Measurements from ENCODE around the gene NFATC2. TPM values are rescaled to one million over a fixed set of nuclear protein-coding genes. Genes with fewer than 3 reads are reported as not detected.

Gene NFATC2
- total RNA-seq, 1 experiment from 2014 or later, result 0.61 TPM

DNA sequence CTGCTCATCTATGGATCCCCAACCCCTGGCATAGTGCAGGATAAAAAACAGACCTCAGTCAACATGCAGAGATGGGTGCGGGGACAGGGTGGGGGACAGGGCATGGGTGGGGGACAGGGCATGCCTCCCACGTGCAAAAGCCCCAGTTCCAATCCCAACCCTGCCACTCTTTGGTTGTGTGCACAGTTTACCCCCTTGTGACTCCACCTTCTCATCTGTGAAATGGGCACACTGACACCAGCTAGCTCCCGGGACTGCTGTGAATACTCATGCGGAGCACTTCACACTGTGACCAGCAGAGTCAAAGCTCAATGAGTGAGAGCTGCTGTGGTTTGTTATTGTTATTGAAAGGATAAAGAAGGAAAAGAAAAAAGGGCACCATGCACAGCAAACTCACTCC lies 69.3 kb downstream of the NFATC2 start:
- no peak overlapping the region for H4K91ac ChIP-seq (ENCODE audit: insufficient read length, low read depth, low read length)
- H3K4me3 Mint-ChIP-seq, result no peak overlapping the region
- no peak overlapping the region; a peak in 1 of 7 replicates for H3K27ac Mint-ChIP-seq
- peaks cover 3% of the 10 kb centered on the region; the same call in 1 of the 2 replicates for H3K27me3 Mint-ChIP-seq (ENCODE audit: low read depth)
- H3K9me3 Mint-ChIP-seq, result peaks cover 0 to 4% of the 10 kb centered on the region in 2 experiments; a peak in 1 of 5 replicates
- H2BK15ac ChIP-seq (ENCODE audit: low read depth, low read length), result no peak overlapping the region
- H3K18ac ChIP-seq (ENCODE audit: insufficient read length, low read depth, low read length), result no peak overlapping the region
- no peak overlapping the region for H2BK12ac ChIP-seq (ENCODE audit: insufficient read length, low read depth, low read length)
- H4K5ac ChIP-seq (ENCODE audit: insufficient read length, low read depth, low read length), result no peak overlapping the region
- no peaks in the 10 kb centered on the region for H3K79me1 ChIP-seq (ENCODE audit: insufficient read depth, low read depth, low read length, poor library complexity, severe bottlenecking)
- DNase-seq, result no peak
- no peaks in the 10 kb centered on the region for H4K20me1 ChIP-seq (ENCODE audit: control insufficient read depth, insufficient read depth, insufficient read length)
- no CpG with 5 or more reads among the region's 4 CpGs for WGBS (ENCODE audit: extremely low coverage, insufficient read length, low lambda C conversion rate)
- no peaks in the 10 kb centered on the region for H3K27me3 ChIP-seq (ENCODE audit: insufficient read depth, low read length)
- H3K23ac ChIP-seq (ENCODE audit: insufficient read length, low read depth, low read length), result no peak overlapping the region
- H3K14ac ChIP-seq (ENCODE audit: insufficient read depth, low read length), result no peak overlapping the region
- no peaks in the 10 kb centered on the region for H3K79me2 ChIP-seq (ENCODE audit: insufficient read depth, low read length)
- TF ChIP-seq, protein P1, sequence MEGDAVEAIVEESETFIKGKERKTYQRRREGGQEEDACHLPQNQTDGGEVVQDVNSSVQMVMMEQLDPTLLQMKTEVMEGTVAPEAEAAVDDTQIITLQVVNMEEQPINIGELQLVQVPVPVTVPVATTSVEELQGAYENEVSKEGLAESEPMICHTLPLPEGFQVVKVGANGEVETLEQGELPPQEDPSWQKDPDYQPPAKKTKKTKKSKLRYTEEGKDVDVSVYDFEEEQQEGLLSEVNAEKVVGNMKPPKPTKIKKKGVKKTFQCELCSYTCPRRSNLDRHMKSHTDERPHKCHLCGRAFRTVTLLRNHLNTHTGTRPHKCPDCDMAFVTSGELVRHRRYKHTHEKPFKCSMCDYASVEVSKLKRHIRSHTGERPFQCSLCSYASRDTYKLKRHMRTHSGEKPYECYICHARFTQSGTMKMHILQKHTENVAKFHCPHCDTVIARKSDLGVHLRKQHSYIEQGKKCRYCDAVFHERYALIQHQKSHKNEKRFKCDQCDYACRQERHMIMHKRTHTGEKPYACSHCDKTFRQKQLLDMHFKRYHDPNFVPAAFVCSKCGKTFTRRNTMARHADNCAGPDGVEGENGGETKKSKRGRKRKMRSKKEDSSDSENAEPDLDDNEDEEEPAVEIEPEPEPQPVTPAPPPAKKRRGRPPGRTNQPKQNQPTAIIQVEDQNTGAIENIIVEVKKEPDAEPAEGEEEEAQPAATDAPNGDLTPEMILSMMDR (conservative IDR thresholded peaks at IDR 0.05), result no peak
- H4K8ac ChIP-seq (replicated peaks; ENCODE audit: insufficient read length, low read depth, low read length), result no peak overlapping the region
- no peaks in the 10 kb centered on the region for H3K23me2 ChIP-seq (ENCODE audit: insufficient read length, low read depth, low read length, poor library complexity, severe bottlenecking)
- no peak overlapping the region for H3K9ac ChIP-seq (ENCODE audit: extremely low read depth, insufficient read length, low read length)
- no peak overlapping the region for H3K56ac ChIP-seq (ENCODE audit: insufficient read length, low read depth, low read length)
- no peaks in the 10 kb centered on the region; a peak in 1 of 7 replicates for H3K36me3 Mint-ChIP-seq (ENCODE audit: insufficient read depth in 1 of 3, low read depth in 3 of 3)
- H3T11ph ChIP-seq (ENCODE audit: low read length), result no peak overlapping the region
- H3K4me1 ChIP-seq (ENCODE audit: insufficient read depth, low read length), result no peaks in the 10 kb centered on the region
- H3K4me2 ChIP-seq (ENCODE audit: insufficient read depth, insufficient read length, low read length), result no peak overlapping the region
- H3K9me3 ChIP-seq (ENCODE audit: control insufficient read depth, low read depth, low read length), result no peaks in the 10 kb centered on the region
- H2AFZ ChIP-seq (ENCODE audit: low read length), result no peak overlapping the region
- H2BK5ac ChIP-seq (ENCODE audit: insufficient read length, low read length), result no peak overlapping the region
- H2BK120ac ChIP-seq (ENCODE audit: low read depth, low read length, poor library complexity, severe bottlenecking), result no peak overlapping the region
- H3K4me1 Mint-ChIP-seq, result peaks cover 8 to 12% of the 10 kb centered on the region in 2 experiments
- H2BK20ac ChIP-seq (ENCODE audit: low read depth, low read length, poor library complexity, severe bottlenecking), result no peak overlapping the region
- no peak overlapping the region for H2AK5ac ChIP-seq (ENCODE audit: insufficient read length, low read length)
- H3K4ac ChIP-seq (ENCODE audit: low read depth, low read length), result no peak overlapping the region
- H3K27ac ChIP-seq (ENCODE audit: insufficient read length, low read depth, low read length), result no peak overlapping the region
